Measurements from ENCODE around the gene HOXB7. TPM values are rescaled to one million over a fixed set of nuclear protein-coding genes. Genes with fewer than 3 reads are reported as not detected.

HOXB7 gene
- total RNA-seq, 1 experiment from 2014 or later = not detected

DNA sequence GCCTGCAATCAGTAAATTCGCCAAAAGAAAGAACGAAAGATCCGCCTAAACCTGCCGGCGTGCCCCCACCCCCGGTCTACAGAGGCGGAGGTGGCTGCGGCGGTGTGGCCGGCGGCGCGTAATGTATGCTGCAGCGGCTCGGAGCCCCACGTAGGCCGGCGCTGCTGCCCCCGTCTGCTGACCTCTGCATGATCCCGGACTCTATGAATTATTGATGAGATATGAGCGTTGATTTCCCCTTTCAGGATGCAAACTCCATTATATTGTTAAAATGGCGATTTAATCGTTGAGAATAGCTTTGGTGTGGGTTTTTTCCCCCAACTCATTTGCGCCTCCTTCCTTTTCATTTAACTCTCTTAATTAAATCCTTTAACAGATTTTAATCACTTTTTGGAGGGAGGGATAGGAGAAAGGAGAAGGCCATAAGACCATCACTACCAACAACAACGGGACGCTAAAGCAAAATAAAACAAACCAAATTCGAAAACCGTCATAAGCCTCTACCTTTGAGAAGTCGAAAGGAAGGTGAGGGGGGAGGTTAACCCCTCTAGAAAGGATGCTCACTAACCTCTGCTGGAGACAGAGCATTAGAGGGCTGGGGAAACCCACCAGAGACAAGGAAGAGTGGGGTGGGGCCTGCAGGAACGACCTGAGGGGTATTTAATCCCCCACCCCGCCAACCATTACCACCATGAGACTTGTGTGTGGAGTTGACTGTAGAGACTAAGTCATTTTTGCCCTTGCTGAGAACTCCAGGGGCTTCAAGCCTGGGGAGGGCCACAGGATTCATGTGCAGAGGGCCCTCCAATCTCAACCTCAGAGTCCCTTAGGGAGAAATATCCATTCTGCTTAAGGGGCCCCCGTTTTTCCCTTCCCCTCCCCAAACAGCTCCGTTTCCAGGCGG, 24.2 kb downstream of the HOXB7 start:
- Histone ChIP-seq H3K9ac (ENCODE audit: extremely low read depth, insufficient read length, low read length) (no peak overlapping the region), H3K4ac (ENCODE audit: low read depth, low read length) (no peak overlapping the region), H3K27ac (ENCODE audit: insufficient read length, low read depth, low read length) (no peak overlapping the region), H2AFZ (ENCODE audit: low read length) (no peak overlapping the region), H3K27me3 (ENCODE audit: insufficient read depth, low read length) (peaks cover 100% of the 10 kb centered on the region), H3K4me2 (ENCODE audit: insufficient read depth, insufficient read length, low read length) (no peak overlapping the region), H3K9me3 (ENCODE audit: control insufficient read depth, low read depth, low read length) (no peaks in the 10 kb centered on the region), H3K23ac (ENCODE audit: insufficient read length, low read depth, low read length) (no peak overlapping the region), H2BK12ac (ENCODE audit: insufficient read length, low read depth, low read length) (no peak overlapping the region), H3K23me2 (ENCODE audit: insufficient read length, low read depth, low read length, poor library complexity, severe bottlenecking) (peaks cover 3% of the 10 kb centered on the region), H2BK5ac (ENCODE audit: insufficient read length, low read length) (no peak overlapping the region), H4K5ac (ENCODE audit: insufficient read length, low read depth, low read length) (no peak overlapping the region), H3K14ac (ENCODE audit: insufficient read depth, low read length) (no peak overlapping the region), H2BK20ac (ENCODE audit: low read depth, low read length, poor library complexity, severe bottlenecking) (no peak overlapping the region), H3K18ac (ENCODE audit: insufficient read length, low read depth, low read length) (no peak overlapping the region), H3K79me1 (ENCODE audit: insufficient read depth, low read depth, low read length, poor library complexity, severe bottlenecking) (no peaks in the 10 kb centered on the region), H4K20me1 (ENCODE audit: control insufficient read depth, insufficient read depth, insufficient read length) (no peaks in the 10 kb centered on the region), H3K79me2 (ENCODE audit: insufficient read depth, low read length) (no peaks in the 10 kb centered on the region), H4K8ac (replicated peaks; ENCODE audit: insufficient read length, low read depth, low read length) (no peak overlapping the region), H3K4me1 (ENCODE audit: insufficient read depth, low read length) (no peaks in the 10 kb centered on the region), H3T11ph (ENCODE audit: low read length) (no peak overlapping the region), H3K56ac (ENCODE audit: insufficient read length, low read depth, low read length) (no peak overlapping the region), H2BK120ac (ENCODE audit: low read depth, low read length, poor library complexity, severe bottlenecking) (no peak overlapping the region), H2AK5ac (ENCODE audit: insufficient read length, low read length) (no peak overlapping the region), H4K91ac (ENCODE audit: insufficient read length, low read depth, low read length) (no peak overlapping the region), H2BK15ac (ENCODE audit: low read depth, low read length) (no peak overlapping the region)
- Mint-ChIP-seq H3K4me3 (no peak overlapping the region; a peak in 2 of 5 replicates), H3K27me3 (ENCODE audit: low read depth) (peaks cover 100% of the 10 kb centered on the region), H3K36me3 (ENCODE audit: insufficient read depth in 1 of 3, low read depth in 3 of 3) (no peaks in the 10 kb centered on the region; a peak in 2 of 7 replicates), H3K4me1 (peaks cover 13 to 27% of the 10 kb centered on the region in 2 experiments), H3K9me3 (peaks cover 7 to 14% of the 10 kb centered on the region in 2 experiments; a peak in 3 of 5 replicates), H3K27ac (no peak overlapping the region; a peak in 1 of 7 replicates)
- TF ChIP-seq, protein P1, sequence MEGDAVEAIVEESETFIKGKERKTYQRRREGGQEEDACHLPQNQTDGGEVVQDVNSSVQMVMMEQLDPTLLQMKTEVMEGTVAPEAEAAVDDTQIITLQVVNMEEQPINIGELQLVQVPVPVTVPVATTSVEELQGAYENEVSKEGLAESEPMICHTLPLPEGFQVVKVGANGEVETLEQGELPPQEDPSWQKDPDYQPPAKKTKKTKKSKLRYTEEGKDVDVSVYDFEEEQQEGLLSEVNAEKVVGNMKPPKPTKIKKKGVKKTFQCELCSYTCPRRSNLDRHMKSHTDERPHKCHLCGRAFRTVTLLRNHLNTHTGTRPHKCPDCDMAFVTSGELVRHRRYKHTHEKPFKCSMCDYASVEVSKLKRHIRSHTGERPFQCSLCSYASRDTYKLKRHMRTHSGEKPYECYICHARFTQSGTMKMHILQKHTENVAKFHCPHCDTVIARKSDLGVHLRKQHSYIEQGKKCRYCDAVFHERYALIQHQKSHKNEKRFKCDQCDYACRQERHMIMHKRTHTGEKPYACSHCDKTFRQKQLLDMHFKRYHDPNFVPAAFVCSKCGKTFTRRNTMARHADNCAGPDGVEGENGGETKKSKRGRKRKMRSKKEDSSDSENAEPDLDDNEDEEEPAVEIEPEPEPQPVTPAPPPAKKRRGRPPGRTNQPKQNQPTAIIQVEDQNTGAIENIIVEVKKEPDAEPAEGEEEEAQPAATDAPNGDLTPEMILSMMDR (conservative IDR thresholded peaks at IDR 0.05) = no peak
- no CpG with 5 or more reads among the region's 34 CpGs for WGBS (ENCODE audit: extremely low coverage, insufficient read length, low lambda C conversion rate)
- no peak for DNase-seq

All from H9 (cell line).